ENCODE measurements around the gene PRKCZ.

Gene PRKCZ

DNA sequence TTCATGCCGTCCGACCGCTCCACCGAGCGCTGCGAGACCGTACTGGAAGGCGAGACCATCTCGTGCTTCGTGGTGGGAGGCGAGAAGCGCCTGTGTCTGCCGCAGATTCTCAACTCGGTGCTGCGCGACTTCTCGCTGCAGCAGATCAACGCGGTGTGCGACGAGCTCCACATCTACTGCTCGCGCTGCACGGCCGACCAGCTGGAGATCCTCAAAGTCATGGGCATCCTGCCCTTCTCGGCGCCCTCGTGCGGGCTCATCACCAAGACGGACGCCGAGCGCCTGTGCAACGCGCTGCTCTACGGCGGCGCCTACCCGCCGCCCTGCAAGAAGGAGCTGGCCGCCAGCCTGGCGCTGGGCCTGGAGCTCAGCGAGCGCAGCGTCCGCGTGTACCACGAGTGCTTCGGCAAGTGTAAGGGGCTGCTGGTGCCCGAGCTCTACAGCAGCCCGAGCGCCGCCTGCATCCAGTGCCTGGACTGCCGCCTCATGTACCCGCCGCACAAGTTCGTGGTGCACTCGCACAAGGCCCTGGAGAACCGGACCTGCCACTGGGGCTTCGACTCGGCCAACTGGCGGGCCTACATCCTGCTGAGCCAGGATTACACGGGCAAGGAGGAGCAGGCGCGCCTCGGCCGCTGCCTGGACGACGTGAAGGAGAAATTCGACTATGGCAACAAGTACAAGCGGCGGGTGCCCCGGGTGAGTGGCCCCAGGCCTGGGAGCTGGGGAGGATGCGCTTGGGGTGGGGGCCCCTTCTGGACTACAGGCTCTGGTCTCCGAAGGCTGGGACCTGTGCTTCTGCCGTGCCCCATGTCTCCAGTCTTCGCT is 179.0 kb downstream of the PRKCZ start:
- DNase-seq (ENCODE audit: low spot score), result peak; percentile 59

DNA sequence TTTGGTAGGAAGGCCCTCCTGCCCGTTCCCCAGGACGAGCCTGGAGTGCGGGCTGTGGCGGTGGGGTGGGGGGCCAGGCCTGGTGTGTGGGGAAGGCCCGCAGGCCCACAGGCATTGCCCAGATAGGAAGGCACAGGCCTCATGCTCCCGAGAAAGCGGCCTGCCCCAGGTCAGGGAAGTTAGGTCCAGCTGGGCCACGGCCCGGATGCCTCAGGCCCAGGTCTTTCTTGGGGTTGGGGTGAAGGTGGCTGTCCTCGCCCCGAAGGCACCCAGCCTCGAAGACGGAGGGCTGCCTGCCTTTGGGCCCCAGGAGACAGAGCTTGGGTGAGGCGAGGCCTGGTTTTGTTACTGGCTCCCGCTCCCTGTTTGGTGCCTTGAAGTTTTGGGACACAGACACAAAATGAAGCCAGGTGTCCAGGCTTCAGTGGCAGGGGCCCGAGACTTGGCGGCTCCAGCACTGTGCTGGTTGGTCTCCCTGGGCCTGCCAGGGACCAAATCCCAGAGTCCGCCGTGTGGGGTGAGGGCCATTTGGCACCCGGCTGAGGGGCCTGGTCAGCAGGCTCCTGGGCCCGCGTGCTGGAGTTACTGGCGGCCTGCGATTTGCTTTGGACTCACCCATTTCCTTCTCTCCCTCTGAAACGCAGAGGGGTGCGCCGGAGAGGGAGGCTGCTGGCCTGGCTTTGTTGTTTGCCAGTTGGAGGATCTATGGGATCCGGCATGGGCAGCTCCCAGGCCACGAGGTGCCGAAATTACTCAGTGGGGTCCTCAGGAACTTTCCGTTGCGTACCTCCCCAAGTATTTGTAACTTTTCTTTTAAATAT is 179.9 kb downstream of the PRKCZ start:
- DNase-seq (ENCODE audit: low spot score), result no peak

DNA sequence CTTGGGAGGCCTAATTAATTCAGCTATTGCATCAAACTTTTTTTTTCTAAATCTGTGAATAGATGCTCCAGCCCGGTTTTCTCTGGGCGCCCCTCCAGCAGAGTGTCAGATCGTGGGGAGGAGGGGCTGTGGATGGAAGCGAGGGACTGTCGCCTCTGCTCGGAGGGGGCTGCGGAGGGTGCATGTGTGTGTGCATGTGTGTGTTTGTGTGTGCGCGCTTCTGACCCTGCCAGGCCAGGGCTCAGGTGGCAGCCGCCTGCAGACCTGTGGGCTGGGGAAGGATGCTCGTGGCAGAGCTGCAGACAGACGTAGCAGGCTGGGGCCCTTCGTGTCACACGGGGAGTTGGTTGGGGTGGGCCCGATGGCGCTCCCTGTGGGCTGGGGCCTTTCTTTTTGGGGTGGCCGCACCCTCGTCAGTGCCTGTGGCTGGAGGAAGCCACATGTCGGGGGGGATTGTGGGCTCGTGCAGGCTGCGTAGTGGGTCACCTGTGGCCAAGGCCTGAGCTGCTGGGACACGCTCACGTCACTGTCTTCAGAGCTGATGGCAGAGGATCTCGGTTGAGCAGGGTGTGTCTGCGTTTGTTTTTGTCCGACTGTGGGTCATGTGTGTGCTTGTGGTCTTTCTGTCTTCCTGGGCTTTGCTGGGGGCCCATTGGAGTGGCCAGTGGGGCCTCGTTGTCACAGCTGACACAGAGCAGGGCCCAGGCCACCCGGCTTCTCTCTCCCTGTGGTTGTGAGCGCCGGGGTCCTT is 180.7 kb downstream of the PRKCZ start:
- DNase-seq (ENCODE audit: low spot score), result no peak

DNA sequence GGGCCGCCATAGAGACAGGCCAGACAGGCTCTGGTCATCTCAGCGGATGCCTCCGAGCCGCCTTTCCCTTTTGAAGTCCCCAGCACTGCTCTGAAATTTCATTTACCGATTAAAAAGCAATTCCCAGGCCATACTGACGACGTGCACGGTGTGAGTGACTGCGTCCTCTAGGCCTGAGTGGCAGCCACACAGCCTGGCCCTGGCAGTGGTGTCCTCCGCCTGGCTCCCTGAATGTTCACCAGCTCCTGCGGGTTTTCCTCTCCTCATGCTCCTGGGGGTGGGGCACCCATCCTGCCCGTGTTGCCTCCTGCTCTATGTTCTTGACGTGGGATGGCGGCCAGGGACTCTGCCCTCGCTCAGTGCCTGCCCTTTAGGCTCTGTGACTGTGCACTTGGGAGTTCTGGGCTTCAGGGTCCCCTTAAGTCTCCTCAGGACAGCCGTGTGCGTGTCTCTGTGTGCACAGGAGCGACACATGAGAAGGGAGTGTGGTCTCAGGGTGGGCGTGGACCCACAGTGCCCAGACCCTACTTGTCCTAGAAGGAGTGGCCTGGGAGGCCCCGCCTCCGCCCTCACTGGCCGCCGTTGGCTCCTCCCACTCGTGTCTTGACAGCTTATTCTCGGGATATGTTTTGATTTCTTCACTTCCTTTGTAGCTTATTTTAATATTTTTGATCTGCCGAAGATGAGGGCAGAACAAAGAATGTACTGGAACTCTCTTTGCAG is 181.5 kb downstream of the PRKCZ start:
- no peak for DNase-seq (ENCODE audit: low spot score)

DNA sequence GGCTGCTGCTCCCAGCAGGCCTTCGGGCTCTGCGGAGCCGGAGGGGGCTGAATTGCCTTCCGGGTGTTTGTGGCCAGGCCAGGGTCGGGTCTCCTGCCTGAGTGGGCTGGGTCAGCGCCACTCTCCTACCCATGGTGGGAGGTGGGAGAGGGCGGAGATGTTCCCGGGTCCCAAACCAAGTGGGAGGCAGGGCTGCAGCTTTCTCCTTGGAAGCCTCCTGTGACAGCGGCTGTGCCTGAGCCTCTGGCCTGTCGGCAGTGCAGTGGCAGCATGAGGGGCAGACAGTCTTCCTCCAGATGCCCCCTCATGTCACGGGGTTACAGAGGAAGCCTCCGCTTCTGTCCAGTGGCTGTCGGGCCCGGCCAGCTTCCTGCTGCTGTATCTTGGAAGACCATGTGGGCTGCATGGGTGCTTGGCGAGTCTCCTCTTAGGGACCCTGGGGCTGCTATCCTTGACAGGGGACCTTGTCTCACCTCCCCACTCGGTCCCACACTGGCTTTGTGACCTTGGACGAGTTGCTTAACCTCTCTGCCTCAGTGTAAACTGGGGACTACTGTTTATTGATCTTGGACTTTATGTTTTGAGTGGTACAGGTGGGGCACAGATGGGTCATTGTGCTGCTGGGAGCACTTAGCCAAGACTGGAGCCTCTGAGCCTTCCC is 182.2 kb downstream of the PRKCZ start:
- no peak for DNase-seq (ENCODE audit: low spot score)

DNA sequence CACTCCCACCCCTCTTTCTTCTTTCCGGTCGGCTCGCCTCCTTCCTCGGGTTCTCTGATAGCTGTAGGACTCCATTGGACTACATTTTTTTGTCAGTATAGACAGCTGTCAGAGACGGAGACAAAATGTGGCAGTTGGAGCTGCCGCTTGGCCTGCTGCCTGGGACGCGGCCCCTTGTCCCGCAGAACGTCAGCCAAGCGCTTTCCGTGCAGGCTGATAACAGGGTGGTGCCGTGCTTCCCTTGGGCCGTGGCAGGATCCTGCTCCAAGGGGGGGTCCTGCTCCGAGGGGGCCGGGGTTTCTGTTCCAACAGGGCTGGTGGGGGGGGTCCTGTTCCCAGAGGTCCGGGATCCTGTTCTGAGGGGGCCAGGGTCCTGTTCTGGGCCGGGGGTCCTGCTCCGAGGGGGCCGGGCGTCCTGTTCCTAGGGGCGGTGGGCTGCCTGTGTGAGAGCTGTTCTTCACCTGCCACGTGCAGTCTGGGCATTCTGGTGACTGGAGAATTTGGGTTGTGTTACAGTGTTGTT is 182.8 kb downstream of the PRKCZ start:
- DNase-seq (ENCODE audit: low spot score), result no peak

DNA sequence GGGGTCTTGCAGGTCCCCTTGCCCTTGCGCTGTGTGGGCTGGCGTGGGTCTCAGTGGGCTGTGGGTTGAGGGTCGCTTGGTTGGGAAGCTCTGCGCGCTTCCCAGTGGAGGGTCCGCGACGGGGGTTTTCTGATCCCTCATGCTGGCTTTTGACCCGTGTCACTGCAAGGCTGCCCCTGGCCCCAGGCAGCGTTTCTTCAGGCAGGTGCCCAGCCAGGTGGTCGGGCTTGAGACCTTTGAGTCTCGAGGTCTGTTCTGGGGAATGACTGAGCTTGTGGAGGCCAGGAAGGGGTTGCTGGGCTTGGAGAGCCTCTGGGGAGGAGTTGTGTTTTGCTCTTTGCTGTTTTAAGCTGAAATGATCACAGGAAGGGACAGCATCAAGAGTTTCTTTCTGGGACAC is 183.3 kb downstream of the PRKCZ start:
- no peak for DNase-seq (ENCODE audit: low spot score)

DNA sequence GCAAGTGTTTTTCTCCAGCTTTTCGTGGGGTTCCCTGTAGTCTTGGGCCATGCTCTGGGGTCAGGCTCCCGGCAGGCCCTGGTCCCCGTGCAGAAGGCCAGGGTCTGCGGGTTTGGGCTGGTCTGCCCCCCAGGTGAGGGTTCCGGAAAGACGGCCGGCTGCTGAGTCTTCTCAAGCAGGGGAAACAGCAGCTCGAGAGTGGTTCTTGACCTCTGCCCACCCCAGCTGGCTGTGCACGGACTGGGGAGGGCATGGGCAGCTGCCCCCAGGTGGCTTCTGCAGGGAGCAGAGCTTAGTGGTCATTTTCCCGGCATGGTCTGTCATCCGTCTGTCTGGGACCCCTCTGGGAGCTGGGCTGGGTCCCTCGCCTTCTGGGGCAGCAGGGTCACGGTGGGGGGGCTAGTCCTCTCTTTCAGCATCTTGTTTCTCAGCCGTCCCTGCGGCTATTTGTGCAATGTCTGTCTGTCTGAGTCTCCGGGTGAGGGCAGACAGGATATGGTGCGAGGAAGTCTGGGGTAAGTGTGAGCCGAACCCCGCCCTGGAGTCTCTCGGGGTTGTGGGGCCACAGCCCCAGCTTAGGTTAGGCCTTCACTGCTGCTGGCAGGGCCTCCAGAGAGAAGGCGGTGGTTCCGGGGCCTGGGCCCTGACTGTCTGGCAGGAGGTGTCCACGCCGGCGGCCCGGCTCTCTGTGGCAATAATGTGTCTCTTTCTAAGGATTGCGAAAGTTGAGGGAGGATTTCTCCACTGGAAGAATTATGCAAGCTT is 184.0 kb downstream of the PRKCZ start:
- no peak for DNase-seq (ENCODE audit: low spot score)

DNA sequence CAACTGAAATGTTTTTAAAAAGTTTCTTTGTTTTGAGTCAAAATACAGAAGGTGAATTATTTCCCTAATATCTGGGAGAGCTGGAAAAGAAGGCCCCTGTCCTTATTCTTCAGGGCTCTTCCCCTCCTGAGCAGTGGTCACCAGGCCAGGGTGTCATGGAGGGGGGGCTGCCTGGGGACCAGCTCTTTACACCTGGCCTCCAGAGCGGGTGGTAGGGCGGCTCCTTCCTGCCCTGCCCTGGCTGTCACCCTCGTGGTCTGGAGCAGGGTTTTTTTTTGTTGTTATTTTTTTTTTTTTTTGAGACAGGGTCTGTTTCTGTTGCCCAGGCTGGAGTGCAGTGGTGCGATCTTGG is 184.5 kb downstream of the PRKCZ start:
- no peak for DNase-seq (ENCODE audit: low spot score)
